Adrenal gland (tissue), 5 donors: ENCODE measurements around the gene ABHD11.

Source experiments
- POLR2A ChIP-seq, 2 donors: fragments of 450-650 bp; IDR thresholded peaks; one replicate each; pipeline ENCODE4 v1.6.1; 2017; ENCODE audit warnings: antibody characterized with exemption in 2 of 2, mild to moderate bottlenecking in 2 of 2, moderate library complexity in 1 of 2
- TF ChIP-seq, protein P1 (sequence below), 6 experiments: fragments of 450-650 bp in 4 of 6; fragments of 200-600 bp in 2 of 6; sonication (generic) in 1 of 6; IDR thresholded peaks; 1 replicate in 5 of 6; 2 replicates in 1 of 6; pipeline versions ENCODE4 v1.5.1 to v1.8.0; 2016 to 2021; ENCODE audit warnings: antibody characterized with exemption in 6 of 6, mild to moderate bottlenecking in 2 of 6, moderate library complexity in 1 of 6
- donor health status: DM: no; HTN: no; CAD: no.

DNA sequence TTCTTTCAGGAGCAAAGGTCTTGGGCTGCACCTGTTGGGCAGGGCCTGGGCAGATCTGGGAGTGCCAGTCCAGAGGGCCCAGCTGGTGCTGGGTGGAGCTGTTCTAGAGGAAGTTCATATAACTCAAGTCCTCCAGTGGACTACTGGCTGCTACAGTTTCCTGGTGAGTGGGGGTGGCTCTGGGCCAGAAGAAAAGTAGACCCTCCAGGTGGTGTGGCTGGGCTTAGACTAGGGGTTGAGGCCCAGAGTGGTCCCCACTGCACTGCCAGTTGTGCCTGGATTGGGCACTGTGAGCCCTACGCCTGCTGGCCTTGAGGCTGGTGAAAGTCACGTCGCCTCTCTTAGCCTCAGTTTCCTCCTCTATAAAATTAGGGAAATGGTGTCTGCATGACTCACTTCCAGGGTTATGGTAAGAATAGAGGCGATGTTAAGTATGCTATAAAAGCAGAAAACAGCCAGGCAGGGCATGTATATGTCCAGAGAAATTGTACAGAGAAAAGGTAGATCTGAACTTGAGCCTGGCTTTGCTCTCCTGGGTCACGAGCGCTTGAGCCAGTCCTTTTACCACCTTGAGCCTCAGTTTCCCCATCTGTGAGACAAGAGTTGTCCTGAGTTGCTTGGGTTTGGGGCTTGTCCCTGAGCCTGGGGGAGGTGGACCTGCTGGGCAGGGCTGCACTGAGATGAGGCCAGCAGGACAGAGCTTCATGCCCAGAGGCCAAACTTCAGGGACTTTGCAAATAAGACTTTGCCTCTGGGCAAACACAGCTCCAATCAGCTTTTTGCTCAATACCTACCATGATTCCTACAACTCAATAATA is 35.3 kb upstream of the ABHD11 start:
- TF ChIP-seq, protein P1, sequence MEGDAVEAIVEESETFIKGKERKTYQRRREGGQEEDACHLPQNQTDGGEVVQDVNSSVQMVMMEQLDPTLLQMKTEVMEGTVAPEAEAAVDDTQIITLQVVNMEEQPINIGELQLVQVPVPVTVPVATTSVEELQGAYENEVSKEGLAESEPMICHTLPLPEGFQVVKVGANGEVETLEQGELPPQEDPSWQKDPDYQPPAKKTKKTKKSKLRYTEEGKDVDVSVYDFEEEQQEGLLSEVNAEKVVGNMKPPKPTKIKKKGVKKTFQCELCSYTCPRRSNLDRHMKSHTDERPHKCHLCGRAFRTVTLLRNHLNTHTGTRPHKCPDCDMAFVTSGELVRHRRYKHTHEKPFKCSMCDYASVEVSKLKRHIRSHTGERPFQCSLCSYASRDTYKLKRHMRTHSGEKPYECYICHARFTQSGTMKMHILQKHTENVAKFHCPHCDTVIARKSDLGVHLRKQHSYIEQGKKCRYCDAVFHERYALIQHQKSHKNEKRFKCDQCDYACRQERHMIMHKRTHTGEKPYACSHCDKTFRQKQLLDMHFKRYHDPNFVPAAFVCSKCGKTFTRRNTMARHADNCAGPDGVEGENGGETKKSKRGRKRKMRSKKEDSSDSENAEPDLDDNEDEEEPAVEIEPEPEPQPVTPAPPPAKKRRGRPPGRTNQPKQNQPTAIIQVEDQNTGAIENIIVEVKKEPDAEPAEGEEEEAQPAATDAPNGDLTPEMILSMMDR (IDR thresholded peaks at IDR 0.05): no peak
- TF ChIP-seq POLR2A (IDR thresholded peaks at IDR 0.05): no peak
